ENCODE data around the gene GLT6D1.

GLT6D1 gene

DNA sequence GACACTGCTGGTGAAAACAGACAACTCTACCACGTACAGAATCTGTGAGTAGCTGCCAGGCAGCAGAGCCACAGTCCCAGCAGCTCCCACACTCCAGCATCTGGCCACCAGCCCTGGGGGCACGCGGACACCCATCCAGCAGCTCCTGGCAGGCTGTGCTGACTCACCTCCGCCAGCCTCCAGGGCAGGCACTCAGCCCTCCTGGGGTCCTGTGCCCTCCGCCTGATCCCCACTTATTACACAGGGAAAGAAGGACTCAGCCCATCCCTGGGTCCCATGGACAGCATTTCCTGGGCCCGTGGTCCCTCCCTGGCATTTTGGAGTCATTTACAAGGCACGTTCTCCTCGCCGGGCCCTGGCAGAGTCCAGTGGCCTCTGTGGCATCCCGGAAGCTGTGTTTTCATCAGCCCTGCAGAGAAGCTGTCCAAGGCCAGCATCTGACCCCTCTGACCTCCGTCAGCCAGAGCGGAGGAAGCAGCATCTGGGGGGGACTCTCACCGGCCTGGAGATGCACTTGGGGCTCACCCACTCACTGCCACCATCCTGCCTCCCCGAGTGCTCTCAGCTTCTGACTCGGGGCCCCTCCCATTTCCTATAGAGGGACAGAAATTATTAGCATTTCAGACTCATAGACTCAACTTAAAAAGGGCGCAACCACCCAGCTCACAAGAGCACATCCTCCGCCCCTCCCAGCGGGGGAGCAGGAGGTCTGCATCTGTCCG lies 56.2 kb downstream of the GLT6D1 start:
- no peak for DNase-seq

DNA sequence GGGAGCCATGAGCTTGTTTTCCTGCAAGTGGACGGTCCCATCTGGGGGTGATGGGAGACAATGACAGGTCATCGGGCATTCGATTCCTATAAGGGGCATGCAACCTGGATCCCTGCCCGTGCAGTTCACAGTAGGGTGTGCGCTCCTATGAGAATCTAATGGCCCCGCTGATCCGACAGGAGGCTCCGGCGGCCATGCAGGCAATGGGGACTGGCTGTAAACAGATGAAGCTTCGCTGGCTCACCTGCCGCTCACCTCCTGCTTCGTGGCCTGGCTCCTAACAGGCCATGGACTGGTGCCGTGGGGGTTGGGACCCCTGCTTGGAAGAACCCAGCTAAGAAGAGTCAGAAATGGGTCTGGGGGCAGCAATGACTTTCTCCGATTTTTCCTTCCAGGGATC lies 56.8 kb downstream of the GLT6D1 start:
- no peak for DNase-seq

DNA sequence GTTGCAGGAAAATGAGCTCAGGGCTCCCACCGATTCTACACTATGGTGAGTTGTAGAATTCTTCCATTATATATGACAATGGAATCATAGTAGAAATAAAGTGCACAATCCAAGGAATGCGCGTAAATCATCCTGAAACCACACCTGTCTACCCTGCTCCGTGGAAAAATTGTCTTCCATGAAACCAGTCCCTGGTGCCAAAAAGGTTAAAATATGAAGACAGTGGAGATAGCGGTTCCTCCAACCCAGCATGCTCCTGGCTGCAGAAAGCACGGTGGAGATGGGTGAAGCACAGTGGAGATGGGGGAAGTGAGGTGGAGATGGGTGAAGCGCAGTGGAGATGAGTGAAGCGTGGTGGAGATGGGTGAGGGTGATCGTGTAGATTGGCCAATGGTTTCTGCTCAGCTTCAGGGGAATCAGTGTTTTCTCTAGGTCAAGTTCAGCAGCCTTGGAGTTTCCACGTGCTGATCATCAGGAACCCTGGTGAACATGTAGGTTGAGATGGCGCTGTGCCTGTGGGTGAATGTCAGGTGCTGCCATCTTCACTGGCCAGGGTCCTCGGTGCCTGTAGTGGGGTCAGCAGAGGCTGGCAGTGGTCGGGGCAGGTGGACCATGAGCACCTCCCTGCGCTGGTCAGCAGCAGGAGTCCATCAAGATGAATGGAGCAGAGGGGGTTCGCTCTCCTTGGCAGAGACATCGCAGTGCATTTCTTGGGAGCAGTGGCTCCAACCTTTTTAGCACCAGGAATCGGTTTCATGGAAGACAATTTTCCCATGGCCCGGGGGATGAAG lies 57.5 kb downstream of the GLT6D1 start:
- DNase-seq = no peak

DNA sequence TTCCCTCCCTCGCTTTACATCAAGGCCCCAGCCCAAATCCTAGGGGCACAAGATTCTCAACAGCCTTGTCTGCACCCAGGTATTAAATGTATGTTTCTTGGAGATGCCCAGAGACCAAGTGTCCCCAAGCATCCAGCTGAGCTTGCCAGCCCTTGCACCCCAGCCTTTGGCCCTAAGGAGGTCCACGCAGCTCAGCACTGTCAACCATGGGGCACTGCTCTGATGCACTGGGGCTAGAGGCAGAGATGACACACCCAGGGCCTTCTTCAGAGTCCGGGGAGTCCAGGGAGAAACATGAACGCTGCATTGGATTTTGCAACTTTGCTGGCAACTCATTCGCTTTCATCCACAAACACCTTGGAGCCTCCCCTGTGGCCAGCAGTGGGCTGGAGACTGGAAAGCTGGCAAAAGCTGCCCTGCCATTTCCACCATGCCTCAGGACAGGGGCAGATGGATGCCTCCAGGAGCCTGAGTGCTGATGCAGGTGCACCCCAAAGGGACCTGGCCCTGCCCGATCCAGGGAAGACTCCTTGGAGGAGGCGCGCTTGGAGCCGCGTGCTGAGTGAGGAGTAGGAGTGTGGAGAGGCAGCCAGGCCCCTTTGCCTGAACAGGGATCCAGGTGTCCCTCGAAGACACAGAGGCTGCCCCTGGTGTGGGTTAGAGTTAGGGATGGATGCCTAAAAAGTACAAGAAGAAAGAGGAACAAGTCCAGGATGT lies 58.5 kb downstream of the GLT6D1 start:
- no peak for DNase-seq

DNA sequence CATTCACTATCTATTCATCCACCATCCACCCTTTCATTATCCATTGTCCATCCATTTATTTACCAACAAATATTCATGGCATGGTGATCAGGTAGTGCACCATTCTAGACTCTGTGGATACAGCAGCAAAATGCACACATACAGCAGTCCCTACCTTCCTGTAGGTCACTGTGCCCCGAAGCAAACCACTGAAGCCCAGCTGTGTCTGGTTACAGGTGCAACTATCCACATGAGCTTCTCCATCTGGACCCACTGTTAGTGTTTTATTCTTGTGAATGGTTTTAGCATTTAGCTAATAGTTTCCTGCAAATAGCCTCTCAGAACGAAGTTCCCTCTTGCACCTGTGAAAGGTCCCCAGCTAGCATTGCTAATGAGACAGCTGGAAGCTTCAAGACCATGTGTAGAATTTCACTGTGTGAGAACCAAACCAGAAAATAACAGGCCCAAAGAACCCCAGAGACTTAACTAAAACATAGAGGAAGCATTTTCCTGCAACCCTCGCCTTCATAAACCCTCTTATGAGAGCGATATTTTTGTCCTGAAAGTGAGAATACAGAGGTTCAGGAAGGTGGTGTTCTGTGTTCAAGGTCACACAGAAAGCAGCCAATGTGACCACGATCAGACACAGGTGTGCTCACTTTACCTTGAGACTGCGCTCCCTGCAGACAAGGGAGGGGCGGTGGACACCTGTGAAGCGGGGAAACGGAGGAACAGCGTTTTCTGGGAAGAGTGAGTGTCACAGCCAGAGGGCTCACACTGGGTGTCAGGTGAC lies 59.3 kb downstream of the GLT6D1 start:
- DNase-seq = no peak

DNA sequence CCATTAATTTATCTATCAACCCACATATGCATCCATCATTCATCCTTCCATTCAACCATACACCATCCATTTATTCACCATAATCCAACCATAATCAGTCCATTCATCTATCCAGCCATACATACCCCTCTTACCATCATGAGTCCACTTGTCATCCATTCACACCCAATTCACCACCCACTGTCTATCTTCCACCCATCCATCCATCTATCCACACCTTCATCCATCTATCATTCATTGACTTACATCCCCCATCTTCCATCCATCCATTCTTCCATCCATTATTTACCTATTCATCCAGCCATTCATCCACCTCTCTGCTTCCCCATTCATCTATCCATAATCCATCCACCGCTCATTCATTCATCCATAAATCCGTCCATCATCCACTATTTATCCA lies 60.0 kb downstream of the GLT6D1 start:
- DNase-seq = no peak

DNA sequence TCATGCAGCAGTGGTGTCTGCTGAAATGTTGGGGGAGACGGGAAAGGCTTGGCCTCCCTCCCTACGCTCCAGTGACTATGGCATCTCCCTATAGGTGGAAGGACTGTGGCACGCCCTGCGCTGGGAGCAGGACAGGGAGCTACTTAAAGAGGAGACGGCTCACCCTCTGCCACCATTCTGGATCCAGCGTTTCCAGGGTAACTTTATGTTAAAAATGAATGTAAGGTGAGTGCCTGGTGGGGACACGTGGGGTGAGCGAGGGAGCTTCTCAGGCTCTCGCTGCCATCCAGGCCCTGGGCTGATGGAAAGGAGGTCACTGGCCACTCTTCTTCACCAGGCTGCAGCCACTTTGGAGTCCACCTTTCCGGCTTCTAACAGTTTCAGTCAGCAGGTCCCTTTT lies 62.1 kb downstream of the GLT6D1 start:
- DNase-seq = no peak

DNA sequence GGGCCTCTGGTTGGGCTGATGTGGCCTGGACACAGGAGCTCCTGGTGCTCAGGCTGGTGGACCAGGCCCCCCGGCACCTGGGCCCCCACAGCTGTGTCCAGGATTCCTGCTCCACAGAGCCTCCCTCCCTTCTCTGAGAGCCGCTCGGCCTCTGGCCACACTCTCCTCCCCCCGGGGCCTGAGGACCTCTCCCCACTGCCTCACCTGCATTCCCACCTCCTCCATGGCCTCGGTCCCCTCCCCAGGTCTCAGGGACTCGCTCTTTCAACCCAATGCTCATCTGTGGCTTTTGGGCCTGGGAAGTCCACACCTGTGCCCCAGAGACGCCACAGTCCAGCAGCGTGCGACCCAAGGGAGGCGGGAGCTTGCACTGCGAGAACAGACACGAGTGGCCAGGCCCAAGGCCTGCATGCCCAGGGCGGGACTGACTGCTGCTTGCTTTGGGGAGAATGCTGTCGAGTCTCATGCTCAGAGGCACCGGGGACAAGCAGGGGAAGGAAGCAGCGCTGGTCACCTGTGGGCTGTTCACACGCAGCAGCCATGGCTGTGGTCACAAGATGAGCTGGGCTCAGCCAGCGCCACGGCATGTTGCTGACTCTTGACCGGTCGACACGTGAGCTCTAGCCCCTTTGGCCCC lies 63.2 kb downstream of the GLT6D1 start:
- no peak for DNase-seq

DNA sequence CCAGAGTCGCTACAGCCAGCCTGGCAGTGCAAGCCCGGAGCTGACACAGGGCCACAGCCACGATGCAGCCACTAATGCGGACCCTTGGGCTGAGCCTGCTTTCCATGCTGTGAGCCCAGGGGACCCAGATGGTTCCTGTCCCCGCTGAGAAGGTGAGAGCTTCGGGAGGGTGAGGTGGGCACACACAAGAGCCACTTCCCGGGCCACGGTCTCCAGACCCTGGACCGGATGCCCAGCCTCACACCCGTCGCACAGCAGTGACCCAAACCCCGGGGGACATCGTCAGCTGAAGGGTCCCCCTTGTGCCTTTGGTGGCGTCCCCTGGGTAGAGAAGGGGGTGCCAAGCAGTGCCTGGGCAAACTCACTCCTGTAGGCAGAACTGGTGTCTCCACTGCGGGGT lies 64.4 kb downstream of the GLT6D1 start:
- DNase-seq = no peak

DNA sequence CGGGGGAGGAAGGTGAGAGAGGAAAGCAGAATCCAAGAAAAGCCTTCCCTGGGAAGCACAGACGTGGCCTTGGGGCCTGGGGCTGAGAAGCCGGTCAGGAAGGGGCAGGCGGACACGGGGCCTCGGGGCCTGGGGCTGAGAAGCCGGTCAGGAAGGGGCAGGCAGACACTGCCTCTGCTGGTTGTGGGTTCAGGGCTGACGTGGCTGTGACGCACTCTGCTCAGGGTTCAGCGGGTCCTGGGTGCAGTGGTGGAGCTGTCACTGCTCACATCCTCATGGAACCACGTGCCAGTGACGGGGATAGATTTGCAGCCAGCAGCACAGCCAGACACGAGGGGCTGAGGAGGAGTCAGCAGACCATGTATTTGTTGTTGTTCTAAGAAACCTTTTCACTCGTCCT lies 65.0 kb downstream of the GLT6D1 start:
- DNase-seq = no peak
